Neural crest cell (in vitro differentiated cells): Measurements from ENCODE around the gene TMEM87A. TPM values are rescaled to one million over a fixed set of nuclear protein-coding genes. Genes with fewer than 3 reads are reported as not detected.

ENCODE experiments used
- DNase-seq: peaks from one replicate; pipeline ENCODE4 v3.0.0; 2021; ENCODE audit warnings: low read depth, mixed read lengths, low spot score
- H3K27ac Mint-ChIP-seq: one replicate; pipeline ENCODE4 v1.8.0; 2021; ENCODE audit warnings: mild to moderate bottlenecking, mixed read lengths; ENCODE audit not compliant: unreplicated experiment
- H3K27me3 Mint-ChIP-seq: 2 replicates; pipeline ENCODE4 v1.8.0; 2021; ENCODE audit warnings: low read depth, mild to moderate bottlenecking, mixed read lengths
- H3K36me3 Mint-ChIP-seq: 2 replicates; pipeline ENCODE4 v1.8.0; 2021; ENCODE audit warnings: low read depth, mild to moderate bottlenecking, mixed read lengths
- H3K4me1 Mint-ChIP-seq: 2 replicates; pipeline ENCODE4 v1.8.0; 2021; ENCODE audit warnings: mixed read lengths
- H3K4me3 Mint-ChIP-seq: one replicate; pipeline ENCODE4 v1.8.0; 2021; ENCODE audit warnings: mild to moderate bottlenecking, mixed read lengths
- H3K9me3 Mint-ChIP-seq: 2 replicates; pipeline ENCODE4 v1.8.0; 2021; ENCODE audit warnings: mixed read lengths
- total RNA-seq: library from RNA; stranded (reverse); gene quantifications from 2 replicates; pipeline ENCODE4 v1.2.1, GENCODE V29; 2021
- TF ChIP-seq, protein P1 (sequence below): fragments of 200-600 bp; sonication (generic); conservative IDR thresholded peaks from 2 replicates; pipeline ENCODE4 v1.5.0; 2021; ENCODE audit warnings: antibody characterized with exemption, mild to moderate bottlenecking

TMEM87A gene
- total RNA-seq, 1 donor from 2014 or later = 34.8 TPM

DNA sequence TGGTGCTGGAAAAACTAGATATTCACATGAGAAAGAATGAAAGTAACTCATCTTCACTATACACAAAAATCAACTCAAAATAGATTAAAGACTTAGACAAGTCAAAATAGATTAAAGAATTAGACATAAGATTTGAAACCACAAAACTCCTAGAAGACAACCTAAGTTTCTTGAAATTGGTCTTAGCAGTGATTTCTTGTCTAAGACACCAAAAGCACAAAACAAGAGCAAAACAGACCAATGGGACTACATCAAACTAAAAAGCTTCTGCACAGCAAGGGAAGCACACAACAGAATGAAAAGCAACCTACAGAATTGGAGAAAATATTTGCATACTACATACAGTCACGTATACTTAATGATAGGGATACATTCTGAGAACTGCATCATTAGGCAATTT lies 58.6 kb downstream of the TMEM87A start:
- no peak overlapping the region for H3K4me3 Mint-ChIP-seq
- H3K36me3 Mint-ChIP-seq = peaks cover 10% of the 10 kb centered on the region
- H3K27ac Mint-ChIP-seq = no peak overlapping the region

DNA sequence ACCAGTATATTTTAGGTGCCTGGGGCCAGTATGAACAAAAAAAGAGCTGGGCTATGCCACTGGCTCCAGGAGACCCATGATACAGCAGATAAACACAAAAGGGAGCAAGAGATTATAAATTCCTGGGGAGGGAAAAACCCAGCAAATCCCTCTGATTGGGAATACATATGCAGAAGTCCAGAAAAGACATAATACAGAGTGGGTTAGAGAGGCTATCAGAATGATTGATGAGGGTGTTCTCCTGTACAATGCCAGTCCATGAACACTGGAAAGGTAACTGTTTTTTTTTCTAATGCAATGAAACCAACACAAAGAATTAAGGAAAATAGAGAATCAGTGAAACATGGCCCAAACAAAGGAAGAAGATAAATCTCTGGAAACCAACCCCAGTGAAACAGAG lies 59.7 kb downstream of the TMEM87A start:
- Mint-ChIP-seq H3K4me1 (no peaks in the 10 kb centered on the region), H3K9me3 (no peaks in the 10 kb centered on the region), H3K27ac (no peak overlapping the region), H3K36me3 (peaks cover 7% of the 10 kb centered on the region), H3K4me3 (no peak overlapping the region), H3K27me3 (no peaks in the 10 kb centered on the region)
- DNase-seq = no peak
- TF ChIP-seq, protein P1, sequence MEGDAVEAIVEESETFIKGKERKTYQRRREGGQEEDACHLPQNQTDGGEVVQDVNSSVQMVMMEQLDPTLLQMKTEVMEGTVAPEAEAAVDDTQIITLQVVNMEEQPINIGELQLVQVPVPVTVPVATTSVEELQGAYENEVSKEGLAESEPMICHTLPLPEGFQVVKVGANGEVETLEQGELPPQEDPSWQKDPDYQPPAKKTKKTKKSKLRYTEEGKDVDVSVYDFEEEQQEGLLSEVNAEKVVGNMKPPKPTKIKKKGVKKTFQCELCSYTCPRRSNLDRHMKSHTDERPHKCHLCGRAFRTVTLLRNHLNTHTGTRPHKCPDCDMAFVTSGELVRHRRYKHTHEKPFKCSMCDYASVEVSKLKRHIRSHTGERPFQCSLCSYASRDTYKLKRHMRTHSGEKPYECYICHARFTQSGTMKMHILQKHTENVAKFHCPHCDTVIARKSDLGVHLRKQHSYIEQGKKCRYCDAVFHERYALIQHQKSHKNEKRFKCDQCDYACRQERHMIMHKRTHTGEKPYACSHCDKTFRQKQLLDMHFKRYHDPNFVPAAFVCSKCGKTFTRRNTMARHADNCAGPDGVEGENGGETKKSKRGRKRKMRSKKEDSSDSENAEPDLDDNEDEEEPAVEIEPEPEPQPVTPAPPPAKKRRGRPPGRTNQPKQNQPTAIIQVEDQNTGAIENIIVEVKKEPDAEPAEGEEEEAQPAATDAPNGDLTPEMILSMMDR = no peak

More for the DNA sequence above, 58.6 kb downstream of the TMEM87A start:
- no peaks in the 10 kb centered on the region for H3K4me1 Mint-ChIP-seq
- TF ChIP-seq, protein P1 = no peak
- no peaks in the 10 kb centered on the region for H3K27me3 Mint-ChIP-seq
- DNase-seq = no peak
- H3K9me3 Mint-ChIP-seq = no peaks in the 10 kb centered on the region

DNA sequence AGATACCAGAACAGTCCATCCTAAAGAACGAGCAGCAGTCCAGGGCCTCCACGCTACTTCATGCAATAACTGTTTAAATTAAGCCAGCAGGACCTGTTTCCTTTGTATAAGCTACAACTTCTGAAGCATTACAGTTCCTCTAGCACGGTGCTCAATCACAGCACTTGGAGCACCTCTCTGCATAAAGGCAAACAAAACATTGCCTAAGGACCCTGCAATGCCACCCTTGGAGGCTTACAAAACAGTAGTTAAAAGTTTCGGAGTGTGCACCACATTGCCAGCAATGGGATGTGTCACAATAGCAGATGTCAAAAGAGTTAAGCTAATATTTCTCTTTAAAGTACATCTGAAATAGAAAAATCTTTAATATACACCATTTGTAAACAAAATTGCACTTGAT lies 62.5 kb downstream of the TMEM87A start:
- Mint-ChIP-seq H3K36me3 (peaks cover 7% of the 10 kb centered on the region), H3K27ac (no peak overlapping the region), H3K4me3 (no peak overlapping the region), H3K27me3 (no peaks in the 10 kb centered on the region), H3K9me3 (no peaks in the 10 kb centered on the region), H3K4me1 (peaks cover 21% of the 10 kb centered on the region)
- no peak for DNase-seq
- TF ChIP-seq, protein P1 = no peak

DNA sequence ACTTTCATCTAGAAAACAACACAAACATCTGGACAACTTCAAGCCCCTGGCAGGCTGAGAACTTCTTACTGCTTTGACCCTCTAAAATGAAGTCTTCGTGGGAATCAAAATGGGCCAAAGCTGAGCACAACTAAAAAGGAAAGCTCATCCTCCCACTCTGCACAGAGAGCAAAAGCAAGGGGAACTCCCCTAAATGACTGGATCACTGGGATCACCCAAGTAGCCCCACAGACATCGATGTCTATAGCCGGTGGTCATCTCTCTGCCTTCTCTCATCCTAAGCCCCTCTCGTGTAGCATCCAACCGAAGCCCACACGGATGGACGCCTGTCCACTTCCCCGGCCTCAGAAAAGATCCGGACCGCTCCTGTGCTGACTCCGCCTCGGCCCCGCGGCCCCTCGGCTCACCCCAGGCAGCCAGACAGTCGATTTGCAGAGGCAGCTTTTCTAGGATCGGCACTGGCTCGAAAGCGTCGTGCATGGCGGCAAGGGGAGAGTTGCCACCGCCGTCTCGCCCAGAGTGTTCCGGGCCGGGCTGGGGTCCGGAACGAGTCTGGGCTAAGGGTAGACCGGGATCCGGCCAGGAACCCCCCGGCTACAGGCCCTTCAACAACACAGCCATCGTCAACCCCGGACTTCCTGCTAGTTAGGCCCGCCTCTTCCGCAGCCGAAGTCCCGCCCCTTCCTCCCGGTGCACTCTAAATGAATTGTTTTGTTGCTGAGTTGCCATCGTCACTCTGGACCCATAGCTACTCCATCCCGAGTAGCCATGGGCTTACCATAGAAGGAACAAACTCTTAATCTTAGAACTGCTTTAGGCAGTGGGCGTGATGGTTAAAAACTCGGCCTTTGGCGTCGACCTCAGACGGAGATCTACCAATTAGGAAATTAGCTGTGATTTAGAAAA lies 65.3 kb downstream of the TMEM87A start, which contains the start of gene VPS39:
VPS39 (minus strand) TSS at position 631 of the 906 bp plus-strand sequence; CDS start at position 480, 151 bp downstream.
- TF ChIP-seq, protein P1 = no peak
- H3K27ac Mint-ChIP-seq = peak within 1 kb of the TSS; percentile 91
- peak; percentile 72 for DNase-seq
- H3K4me1 Mint-ChIP-seq = peaks cover 24% of the 10 kb centered on the region
- no peaks in the 10 kb centered on the region for H3K9me3 Mint-ChIP-seq
- H3K27me3 Mint-ChIP-seq = no peaks in the 10 kb centered on the region
- H3K4me3 Mint-ChIP-seq = peak within 1 kb of the TSS; percentile 94
- H3K36me3 Mint-ChIP-seq = peaks cover 7% of the 10 kb centered on the region

DNA sequence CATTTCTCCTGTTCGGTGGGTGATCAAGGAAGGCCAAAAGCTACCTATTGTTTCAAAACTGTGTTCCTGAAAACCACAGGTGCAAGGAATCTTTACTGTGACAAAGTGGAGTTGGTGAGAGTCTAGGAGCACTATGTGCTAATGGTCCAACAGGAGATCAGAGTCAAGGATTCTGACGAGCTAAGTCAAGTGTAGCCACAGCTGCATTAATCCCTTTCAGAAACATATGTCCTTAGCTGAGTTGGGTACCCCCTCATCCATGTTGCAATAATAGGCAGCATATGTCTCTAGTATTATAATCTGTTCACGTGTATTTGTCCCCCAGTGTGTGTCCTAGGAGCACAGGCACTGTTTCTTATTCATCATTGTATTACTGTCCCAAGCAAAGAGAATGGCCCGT lies 66.8 kb downstream of the TMEM87A start:
- peaks cover under 1% of the 10 kb centered on the region for H3K36me3 Mint-ChIP-seq
- H3K9me3 Mint-ChIP-seq = no peaks in the 10 kb centered on the region
- H3K4me3 Mint-ChIP-seq = peak overlapping the region; percentile 94
- no peaks in the 10 kb centered on the region for H3K27me3 Mint-ChIP-seq
- TF ChIP-seq, protein P1 = no peak
- no peak overlapping the region for H3K27ac Mint-ChIP-seq
- peaks cover 24% of the 10 kb centered on the region for H3K4me1 Mint-ChIP-seq
- no peak for DNase-seq
